Ramos (cell line): ENCODE measurements around the gene UGP2.
"Not testable (repeated sequence)": the region's sequence is repeated elsewhere in the genome, so short reads cannot be mapped to it uniquely, and the experiment has no call there.

ENCODE experiments used
- in situ Hi-C: fragments of 300-500 bp; cut with MboI; formaldehyde crosslinking; loops from one replicate; pipeline ENCODE4 v1.14.3; 2022; ENCODE audit warnings: low sequenced_read_pairs; ENCODE audit not compliant: unreplicated experiment

UGP2 gene

DNA sequence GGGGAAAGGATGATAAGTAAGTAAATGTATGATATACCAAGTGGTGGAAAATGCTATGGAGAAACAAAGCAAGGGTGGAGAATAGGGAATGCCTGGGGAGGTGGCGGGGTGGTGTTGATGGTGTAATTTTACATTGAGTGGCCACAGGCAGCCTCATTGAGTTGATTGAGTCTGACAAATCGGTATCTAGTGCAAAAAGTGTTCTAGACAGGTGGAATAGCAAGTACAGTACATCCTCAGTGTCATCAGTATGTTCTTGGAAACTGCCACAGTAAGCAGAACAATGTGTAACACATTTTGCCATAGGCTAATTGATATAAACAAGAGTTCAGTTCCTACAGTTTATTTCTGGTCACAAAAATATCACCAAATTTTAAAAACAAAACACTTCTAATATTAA lies 46.4 kb downstream of the UGP2 start:
- in situ Hi-C loops, result loop anchor here (10.0 kb wide), 1 partner anchor 203 kb away; no protein-coding TSS in a partner anchor

DNA sequence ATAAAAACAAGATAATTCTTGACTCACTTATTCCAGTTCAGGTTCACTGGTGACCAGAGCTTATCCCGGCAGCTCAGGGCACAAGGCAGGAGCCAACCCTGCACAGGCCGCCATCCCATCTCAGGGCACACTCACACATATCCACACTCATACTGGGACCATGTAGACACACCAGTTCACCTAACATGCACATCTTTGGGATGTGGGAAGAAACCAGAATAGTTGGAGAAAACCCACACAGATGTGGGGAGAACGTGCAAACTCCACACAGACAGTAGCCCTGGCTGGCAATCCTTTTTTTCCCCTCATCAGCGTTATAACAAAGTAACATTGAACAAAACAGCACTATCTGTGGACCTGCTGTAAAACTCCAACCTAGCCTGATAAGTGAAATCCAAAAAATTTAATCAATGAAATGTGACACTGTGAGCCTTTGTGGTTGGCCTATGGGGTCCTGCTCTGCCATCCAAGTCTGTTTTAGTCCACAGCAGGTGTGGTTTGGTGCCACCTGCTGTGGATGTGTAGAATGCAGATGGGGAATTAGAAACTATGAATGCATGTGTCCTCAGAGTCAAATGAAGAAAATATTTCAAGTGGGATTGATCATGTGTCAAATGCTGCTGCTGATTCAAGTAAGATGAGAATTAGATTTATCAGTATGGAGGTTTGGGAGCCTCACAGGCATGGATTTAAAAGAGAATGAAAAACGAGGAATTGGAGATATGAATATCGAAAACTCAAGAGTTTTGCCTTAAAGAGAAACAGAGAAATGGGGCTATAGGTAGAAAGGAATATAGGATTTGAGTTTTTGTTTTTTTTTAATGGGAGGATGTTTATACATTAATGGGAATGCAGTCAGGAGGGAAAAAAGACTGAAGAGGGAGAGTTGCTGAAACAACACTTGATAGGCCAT lies 47.0 kb downstream of the UGP2 start:
- in situ Hi-C loops, result loop anchor here (10.0 kb wide), 1 partner anchor 204 kb away; no protein-coding TSS in a partner anchor

DNA sequence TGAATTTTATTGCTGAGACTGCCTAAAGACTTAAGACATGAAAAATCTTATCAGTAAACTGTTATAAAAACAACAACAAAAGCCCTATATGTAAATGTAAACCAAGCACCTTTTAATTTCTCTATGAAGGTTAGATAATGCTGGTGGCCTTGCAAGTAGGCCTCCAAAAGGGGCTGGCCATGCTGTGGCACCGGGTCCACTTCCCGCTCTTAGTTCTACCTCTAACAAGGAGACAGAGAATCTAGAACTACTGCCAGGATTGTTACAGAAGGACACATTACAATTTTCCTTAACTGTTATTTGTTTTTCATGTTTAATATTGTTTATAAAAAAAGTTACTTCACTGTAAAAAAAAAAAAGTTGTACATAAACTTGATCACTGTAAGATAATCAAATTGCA lies 49.0 kb downstream of the UGP2 start:
- in situ Hi-C loops, result no loop called here

DNA sequence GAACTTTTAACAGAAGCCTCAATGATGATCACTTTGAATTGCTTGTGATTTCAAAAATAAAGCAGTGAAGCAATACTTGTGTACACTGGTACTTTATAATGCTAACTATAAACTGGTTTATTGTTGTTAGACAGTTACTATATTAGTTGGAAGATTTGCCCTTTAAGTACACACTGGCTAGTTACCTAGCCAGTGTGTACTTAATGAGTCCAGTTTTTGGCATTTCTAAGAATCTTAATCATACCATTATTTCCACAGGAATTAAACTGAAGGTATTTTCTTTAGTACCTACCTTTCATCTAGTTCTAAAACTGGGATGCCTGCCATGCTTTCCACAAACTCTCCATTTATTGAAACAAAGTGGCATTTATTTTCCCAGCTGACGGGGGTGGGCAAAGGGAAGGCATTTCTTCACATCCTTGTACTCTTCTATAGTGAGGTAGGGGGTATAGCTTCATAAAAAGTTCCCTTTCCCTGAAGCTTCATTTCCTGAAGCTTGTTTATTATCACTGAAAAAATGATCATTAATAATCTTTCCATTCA lies 49.9 kb downstream of the UGP2 start:
- in situ Hi-C loops, result no loop called here

DNA sequence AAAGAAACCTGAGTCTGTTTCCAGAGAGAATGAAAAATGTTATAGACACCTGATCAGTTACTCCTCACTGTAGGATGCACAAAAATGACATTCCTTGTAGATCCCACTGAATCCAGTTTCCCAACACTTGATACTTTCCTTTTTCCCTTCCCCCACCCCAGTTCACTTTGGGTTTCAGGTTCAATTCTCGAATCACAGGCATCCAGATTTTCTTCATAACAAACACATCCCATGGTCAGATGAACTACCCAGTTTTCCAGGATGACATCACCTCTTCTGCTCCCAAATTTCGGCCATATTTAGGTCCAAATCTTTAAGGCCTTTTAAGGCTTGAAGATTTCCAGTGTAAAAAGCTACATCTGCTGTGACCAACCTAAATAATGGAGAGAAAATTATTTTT lies 51.5 kb downstream of the UGP2 start:
- in situ Hi-C loops, result no loop called here

DNA sequence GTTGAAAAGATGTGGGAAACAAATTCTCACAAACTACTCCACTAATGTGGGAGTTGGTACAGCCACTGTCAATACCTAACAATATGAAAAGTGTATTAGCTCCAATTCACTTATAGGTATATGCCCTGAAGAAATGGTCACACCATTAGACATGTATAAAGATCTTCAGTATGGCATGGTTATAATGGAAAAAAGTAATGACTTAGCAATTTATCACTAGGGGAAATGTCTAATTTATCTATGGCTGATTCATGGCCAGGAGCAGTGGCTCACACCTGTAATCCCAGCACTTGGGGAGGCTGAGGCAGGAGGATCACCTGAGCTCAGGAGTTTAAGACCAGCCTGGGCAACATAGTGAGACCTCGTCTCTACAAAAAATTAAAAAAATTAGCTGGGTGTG lies 52.5 kb downstream of the UGP2 start:
- in situ Hi-C loops, result no loop called here

DNA sequence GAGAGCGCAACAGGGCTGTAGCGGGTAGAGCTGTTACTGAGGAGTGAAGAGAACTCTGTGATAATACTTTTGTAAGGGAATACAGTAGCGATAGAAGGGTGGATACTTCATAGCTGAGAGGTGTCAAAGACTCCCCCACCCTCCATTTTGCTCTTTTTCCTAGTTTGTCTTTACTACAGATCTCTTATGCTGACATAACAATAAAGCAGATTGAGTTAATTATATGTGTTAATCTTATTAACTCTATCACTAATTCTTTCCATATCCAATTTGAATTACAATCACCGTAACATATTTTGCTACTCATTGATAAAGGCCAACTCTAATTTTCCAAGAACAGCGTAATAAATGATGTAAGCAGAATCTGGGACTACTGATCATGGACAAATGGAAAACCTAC lies 57.1 kb downstream of the UGP2 start:
- in situ Hi-C loops, result no loop called here

DNA sequence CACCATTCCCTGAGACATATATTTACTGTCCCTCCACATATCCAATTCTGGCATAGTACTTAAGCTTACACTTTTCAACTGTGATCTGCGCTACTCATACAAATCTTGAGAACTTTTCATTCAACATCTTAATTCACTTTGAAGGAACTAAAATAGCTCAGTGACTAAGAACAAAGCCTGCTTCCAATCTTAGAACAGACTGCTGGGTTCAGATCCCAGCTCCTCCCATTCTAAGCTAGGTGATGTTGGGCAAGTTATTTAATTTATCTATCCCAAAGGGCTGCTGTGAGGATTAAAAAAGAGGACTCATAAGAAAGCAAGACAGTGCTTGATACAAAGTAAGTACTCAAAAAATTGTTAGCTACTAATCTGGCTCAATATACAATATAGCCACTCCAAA lies 57.9 kb downstream of the UGP2 start:
- in situ Hi-C loops, result no loop called here

DNA sequence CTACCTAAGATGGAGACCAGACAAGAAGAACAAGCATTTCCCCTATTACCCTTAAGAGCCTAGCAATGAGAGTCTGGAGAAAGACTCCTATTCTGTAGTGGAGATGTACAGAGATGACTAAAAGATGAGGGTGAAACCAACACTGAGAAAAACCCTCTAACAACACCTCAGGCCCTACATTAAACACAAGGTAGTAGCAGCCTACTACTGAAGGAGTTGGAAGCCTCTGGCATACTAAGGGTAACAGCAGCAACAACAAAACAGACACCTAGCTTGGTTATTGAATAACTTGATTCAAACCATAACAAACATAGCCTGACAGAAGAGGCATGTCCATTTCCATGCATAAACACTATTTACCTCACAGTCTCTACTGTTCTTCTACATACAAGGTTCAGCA lies 60.5 kb downstream of the UGP2 start:
- in situ Hi-C loops, result no loop called here

DNA sequence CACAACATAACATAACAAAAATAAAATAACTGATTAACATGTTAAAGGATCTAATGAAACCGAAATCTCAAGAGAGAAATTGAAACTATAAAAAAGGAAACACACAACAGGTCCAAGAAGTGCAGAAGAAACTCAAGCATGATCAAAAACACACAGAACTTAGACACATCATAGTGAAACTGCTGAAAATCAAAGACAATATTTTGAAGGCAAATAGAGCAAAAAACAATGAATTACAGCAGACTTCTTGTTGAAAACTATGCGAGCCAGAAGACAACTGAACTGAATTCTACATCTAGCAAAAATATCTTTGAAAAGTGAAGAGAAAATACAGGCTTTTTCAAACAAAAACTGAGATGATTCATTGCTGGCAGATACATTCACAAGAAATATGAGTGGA lies 61.3 kb downstream of the UGP2 start:
- in situ Hi-C loops, result no loop called here

DNA sequence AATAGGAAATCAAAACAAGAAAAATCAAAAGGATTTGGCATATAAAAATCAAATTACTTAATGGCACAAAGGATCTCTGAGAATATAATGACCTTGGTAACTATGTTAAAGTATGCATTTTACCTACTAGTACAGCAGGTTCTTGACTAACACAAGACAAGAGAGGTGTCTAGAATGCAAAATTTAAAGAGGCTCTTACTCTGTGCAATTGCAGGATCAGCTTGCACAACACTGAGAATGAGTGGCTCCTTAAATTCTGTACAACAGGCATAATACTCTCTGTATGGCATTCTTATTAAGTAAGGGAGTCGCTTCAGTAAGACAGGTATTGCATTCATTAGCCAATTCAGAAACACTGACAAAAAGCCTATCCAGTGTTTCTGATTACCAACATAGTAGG lies 72.6 kb downstream of the UGP2 start:
- in situ Hi-C loops, result no loop called here

DNA sequence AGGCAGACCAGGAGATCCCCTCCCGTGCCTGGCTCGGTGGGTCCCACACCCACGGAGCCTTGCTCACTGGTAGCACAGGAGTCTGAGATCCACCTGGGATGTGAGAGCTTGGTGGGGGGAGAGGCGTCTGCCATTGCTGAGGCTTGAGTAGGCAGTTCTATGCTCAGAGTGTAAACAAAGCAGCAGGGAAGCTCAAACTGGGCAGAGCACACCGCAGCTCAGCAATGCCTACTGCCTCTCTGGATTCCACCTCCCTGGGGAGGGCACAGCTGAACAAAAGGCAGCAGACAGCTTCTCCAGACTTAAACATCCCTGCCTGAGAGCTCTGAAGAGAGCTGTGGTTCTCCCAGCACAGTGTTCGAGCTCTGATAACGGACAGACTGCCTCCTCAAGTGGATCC lies 85.1 kb downstream of the UGP2 start:
- in situ Hi-C loops, result no loop called here

DNA sequence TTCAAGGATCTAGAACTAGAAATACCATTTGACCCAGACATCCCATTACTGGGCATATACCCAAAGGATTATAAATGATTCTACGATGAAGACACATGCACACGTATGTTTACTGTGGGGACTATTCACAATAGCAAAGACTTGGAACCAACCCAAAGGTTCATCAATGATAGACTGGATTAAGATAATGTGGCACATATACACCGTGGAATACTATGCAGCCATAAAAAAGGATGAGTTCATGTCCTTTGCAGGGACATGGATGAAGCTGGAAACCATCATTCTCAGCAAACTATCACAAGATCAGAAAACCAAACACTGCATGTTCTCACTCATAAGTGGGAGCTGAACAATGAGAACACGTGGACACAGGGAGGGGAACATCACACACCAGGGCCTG lies 90.4 kb downstream of the UGP2 start:
- in situ Hi-C loops, result not testable (repeated sequence)
